BJ (cell line): Measurements from ENCODE around the gene PRRX2. TPM values are rescaled to one million over a fixed set of nuclear protein-coding genes. Genes with fewer than 3 reads are reported as not detected.
"Not testable (repeated sequence)": the region's sequence is repeated elsewhere in the genome, so short reads cannot be mapped to it uniquely, and the experiment has no call there.

ENCODE experiments used
- CTCF ChIA-PET: fragments of 350-600 bp; formaldehyde crosslinking; extraction: SDS; loops from one replicate; lab custom pipeline; 2021; ENCODE audit warnings: antibody characterized with exemption, inconsistent platforms; lab: Yijun Ruan, JAX
- POLR2A ChIA-PET: fragments of 300-600 bp; sonication (Branson Sonifier 250); formaldehyde crosslinking; extraction: SDS; loops from one replicate; lab custom pipeline; 2021; ENCODE audit warnings: antibody characterized with exemption; lab: Charles Lee
- DNase-seq: peaks from one replicate; pipeline ENCODE4 v3.0.0-alpha.2; 2011; ENCODE audit warnings: low read depth
- H3K27me3 ChIP-seq: 2 replicates; pipeline ENCODE4 v1.6.0; 2011; ENCODE audit warnings: low read length; ENCODE audit not compliant: control insufficient read depth, insufficient read depth
- H3K36me3 ChIP-seq: 2 replicates; pipeline ENCODE4 v1.5.1; 2011; ENCODE audit warnings: low read length; ENCODE audit not compliant: control insufficient read depth, insufficient read depth
- H3K4me3 ChIP-seq: 2 replicates; pipeline ENCODE4 v1.5.1; 2011; ENCODE audit warnings: low read depth, mild to moderate bottlenecking, control low read depth, low read length
- polyA plus RNA-seq: library from polyadenylated mRNA; depleted of rRNA; stranded (reverse); fragments of >200 nt; gene quantifications from 2 replicates; pipeline ENCODE4 v1.2.3, GENCODE V29; 2011
- TF ChIP-seq, protein P1 (sequence below): IDR thresholded peaks from 2 replicates; pipeline ENCODE4 v1.5.1; 2011; ENCODE audit warnings: low read depth, mild to moderate bottlenecking, control low read depth, inconsistent platforms, low read length, moderate library complexity; ENCODE audit not compliant: insufficient read depth

Gene PRRX2
- polyA plus RNA-seq, 1 experiment: 37.4 TPM

DNA sequence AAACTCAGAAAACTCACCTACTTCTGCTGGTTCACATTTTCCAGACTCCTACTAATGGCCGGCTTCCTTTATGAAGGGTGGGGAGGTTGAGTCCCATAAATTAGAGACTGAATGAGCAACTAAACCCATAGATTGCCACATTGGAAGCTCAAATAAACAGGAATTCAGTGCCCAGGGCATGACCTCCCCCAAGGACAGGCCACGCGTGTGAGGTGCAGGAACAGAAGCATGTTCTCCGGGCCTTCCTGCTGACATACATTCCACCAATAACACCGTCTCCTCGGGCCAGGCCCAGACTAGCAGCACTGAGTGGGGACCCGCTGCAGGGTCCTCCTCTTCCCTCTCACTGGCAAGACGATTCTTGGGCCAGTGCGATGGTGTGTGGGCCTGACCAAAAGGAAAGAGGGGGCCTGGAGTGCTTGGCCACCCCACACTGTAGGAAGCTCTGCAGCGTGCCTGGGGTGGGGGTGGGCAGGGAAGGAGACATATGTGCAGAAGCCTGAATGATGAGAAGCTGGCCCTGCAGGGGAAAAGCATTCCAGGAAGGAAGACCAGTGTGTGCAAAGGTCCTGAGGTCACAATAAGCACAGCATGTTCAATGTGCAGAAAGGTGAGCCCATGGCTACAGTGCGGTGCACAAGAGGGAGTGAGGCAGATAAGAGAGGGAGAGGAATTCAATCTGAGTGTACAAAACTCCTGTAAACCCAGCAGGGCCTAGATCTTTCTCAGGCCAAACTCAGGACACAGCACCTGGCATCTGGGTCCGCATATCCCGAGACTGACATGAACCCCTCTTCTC, 75.4 kb downstream of the PRRX2 start:
- TF ChIP-seq, protein P1, sequence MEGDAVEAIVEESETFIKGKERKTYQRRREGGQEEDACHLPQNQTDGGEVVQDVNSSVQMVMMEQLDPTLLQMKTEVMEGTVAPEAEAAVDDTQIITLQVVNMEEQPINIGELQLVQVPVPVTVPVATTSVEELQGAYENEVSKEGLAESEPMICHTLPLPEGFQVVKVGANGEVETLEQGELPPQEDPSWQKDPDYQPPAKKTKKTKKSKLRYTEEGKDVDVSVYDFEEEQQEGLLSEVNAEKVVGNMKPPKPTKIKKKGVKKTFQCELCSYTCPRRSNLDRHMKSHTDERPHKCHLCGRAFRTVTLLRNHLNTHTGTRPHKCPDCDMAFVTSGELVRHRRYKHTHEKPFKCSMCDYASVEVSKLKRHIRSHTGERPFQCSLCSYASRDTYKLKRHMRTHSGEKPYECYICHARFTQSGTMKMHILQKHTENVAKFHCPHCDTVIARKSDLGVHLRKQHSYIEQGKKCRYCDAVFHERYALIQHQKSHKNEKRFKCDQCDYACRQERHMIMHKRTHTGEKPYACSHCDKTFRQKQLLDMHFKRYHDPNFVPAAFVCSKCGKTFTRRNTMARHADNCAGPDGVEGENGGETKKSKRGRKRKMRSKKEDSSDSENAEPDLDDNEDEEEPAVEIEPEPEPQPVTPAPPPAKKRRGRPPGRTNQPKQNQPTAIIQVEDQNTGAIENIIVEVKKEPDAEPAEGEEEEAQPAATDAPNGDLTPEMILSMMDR: no peak
- no peak for DNase-seq
- POLR2A ChIA-PET: no interaction called here
- H3K36me3 ChIP-seq: no peaks in the 10 kb centered on the region; the same call in 1 of the 2 replicates
- H3K4me3 ChIP-seq: no peak overlapping the region
- CTCF ChIA-PET: interaction anchor here (1.5 to 6.1 kb wide), 4 partner anchors 11 to 50 kb away, joined by 3 to 172 read pairs (median 12); partner anchors contain the start of gene PTGES
- H3K27me3 ChIP-seq: no peaks in the 10 kb centered on the region

- DNase-seq: no peak
- Histone ChIP-seq H3K36me3 (peaks cover 1% of the 10 kb centered on the region), H3K27me3 (no peaks in the 10 kb centered on the region), H3K4me3 (no peak overlapping the region)
- ChIA-PET POLR2A (no interaction called here), CTCF (interaction anchor here (0.6 kb wide), 1 partner anchor 90 kb away, joined by 3 read pairs; the partner anchor contains the start of gene C9orf78)
- TF ChIP-seq, protein P1: no peak
Observed at GRCh38 chr9:129745200-129745599, 79.8 kb downstream of the PRRX2 start.

DNA sequence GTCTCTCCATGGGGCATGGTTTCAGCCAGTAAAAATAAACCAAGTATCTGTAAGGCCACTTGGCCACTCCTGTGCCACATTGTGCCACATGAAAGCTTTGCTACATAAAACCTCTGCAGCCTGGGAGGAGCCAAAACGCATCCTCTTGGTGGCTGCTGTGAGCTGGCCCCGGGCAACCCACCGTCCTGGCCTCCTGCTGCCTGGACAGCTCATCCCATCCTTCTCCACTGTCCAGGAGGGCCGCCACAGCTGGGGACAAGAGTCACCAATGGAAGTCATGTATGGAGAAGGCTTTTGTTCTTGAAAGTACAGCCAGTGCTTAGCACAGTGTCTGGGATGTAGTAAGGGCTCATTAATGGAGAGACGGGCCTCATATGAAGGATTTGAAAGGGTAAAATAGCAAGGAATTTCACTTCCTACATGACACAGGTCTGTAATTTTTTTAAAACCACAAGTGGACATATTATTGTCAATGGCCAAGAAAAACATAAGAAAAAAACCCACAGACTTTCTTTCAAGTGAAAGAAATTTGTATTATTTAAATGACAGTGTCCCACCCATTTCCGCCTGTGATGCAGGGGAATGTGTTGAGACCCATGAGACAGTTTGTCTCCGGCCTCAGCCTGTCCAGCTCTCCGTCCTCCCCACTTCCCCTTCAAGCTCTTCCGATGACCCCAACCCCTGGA, 80.8 kb downstream of the PRRX2 start:
- DNase-seq: no peak
- Histone ChIP-seq H3K36me3 (peaks cover 1% of the 10 kb centered on the region), H3K4me3 (no peak overlapping the region), H3K27me3 (no peaks in the 10 kb centered on the region)
- ChIA-PET POLR2A (no interaction called here), CTCF (interaction anchor here (1.0 to 1.5 kb wide), 2 partner anchors 8 to 37 kb away, joined by 3 to 5 read pairs; no protein-coding TSS in a partner anchor)
- TF ChIP-seq, protein P1: no peak

GRCh38 chr9:129748249-129748648, 82.8 kb downstream of the PRRX2 start:
- peaks cover 1% of the 10 kb centered on the region for H3K36me3 ChIP-seq
- CTCF ChIA-PET: no interaction called here

DNA sequence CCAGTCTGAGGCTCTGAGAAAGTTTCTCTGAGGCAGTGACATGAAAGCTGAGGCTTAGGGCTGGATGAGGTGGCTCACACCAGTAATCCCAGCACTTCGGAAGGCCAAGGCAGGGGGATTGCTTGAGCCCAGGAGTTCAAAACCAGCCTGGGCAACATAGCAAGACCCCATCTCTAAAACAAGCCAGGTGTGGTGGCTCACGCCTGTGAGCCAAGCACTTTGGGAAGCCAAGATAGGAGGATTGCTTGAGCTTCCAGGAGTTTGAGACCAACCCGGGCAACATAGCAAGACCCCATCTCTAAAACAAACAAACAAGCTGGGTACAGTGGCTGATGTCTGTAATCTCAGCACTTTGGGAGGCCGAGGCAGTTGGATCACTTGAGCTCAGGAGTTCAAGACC, 83.6 kb downstream of the PRRX2 start:
- H3K36me3 ChIP-seq, H3K27me3 ChIP-seq, H3K4me3 ChIP-seq, DNase-seq: not testable (repeated sequence)
- CTCF ChIA-PET: interaction anchor here (1.4 to 2.3 kb wide), 2 partner anchors 11 to 35 kb away, joined by 6 to 19 read pairs; no protein-coding TSS in a partner anchor
- POLR2A ChIA-PET: interaction anchor here (0.7 kb wide), 1 partner anchor 55 kb away, joined by 3 read pairs; no protein-coding TSS in a partner anchor

More at GRCh38 chr9:129748249-129748648, 82.8 kb downstream of the PRRX2 start:
- TF ChIP-seq, protein P1: no peak
- DNase-seq: no peak
- no peak overlapping the region for H3K4me3 ChIP-seq
- POLR2A ChIA-PET: no interaction called here
- no peaks in the 10 kb centered on the region for H3K27me3 ChIP-seq
